ENCODE results near the gene ZFP36L2.
A peak's percentile ranks its signal among the peaks of the same experiment; 100 is the strongest.

ZFP36L2 gene

GRCh38 chr2:43217228-43218154 lies 8.9 kb downstream of the ZFP36L2 start:
- Mint-ChIP-seq H3K9me3 (no peaks in the 10 kb centered on the region), H3K36me3 (ENCODE audit: low read depth) (peaks cover 30% of the 10 kb centered on the region), H3K4me3 (no peak overlapping the region), H3K27me3 (no peaks in the 10 kb centered on the region), H3K4me1 (ENCODE audit: low read depth) (peaks cover 59% of the 10 kb centered on the region), H3K27ac (peak overlapping the region; percentile 83)
- intact Hi-C loops (cut with micrococcal nuclease), result no loop called here

DNA sequence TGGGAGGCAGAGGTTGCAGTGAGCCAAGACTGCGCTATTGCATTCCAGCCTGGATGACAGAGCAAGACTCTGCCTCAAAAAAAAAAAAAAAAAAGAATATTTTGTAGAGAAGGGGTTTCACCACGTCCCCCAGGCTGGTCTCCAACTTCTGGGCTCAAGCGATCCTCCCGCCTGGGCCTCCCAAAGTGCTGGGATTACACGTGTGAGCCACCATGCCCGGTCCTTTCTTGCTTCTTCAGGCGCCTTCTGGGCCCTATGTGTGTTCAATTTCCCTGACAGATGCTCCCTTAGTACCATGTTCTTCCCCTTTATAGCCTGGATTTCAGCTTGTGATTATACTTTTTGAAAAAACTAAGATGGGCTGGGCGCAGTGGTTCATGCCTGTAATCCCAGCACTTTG lies 9.8 kb downstream of the ZFP36L2 start:
- Mint-ChIP-seq H3K27me3 (no peaks in the 10 kb centered on the region), H3K4me3 (no peak overlapping the region), H3K9me3 (no peaks in the 10 kb centered on the region), H3K36me3 (ENCODE audit: low read depth) (peaks cover 21% of the 10 kb centered on the region), H3K4me1 (ENCODE audit: low read depth) (peaks cover 57% of the 10 kb centered on the region), H3K27ac (no peak overlapping the region)
- intact Hi-C loops (cut with micrococcal nuclease), result no loop called here

- intact Hi-C loops (cut with micrococcal nuclease), result no loop called here
Observed at GRCh38 chr2:43215673-43216255, 10.6 kb downstream of the ZFP36L2 start.

DNA sequence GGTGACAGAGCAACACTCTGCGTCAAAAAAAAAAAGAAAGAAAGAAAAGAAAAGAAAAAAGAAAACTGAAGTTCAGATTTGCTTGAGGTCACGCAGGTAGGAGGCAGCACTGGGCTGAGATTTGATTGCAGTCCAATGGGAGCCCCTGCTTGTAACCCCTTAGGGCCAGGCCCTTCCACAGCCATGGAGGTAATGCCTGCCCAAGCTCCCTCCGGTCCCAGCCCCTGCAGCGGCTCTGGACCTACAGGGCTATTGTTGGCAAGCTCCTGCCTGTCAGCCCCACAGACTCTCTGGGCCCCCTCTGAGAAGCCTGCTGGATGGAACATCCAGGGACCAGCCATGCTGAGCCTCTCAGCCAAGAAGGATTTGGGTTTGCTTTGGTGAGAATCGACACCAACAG lies 12.2 kb downstream of the ZFP36L2 start:
- intact Hi-C loops (cut with micrococcal nuclease), result no loop called here
- Mint-ChIP-seq H3K9me3 (no peaks in the 10 kb centered on the region), H3K4me3 (no peak overlapping the region), H3K4me1 (ENCODE audit: low read depth) (peaks cover 58% of the 10 kb centered on the region), H3K27ac (peak overlapping the region; percentile 89), H3K36me3 (ENCODE audit: low read depth) (peaks cover 5% of the 10 kb centered on the region), H3K27me3 (no peaks in the 10 kb centered on the region)

More at GRCh38 chr2:43215673-43216255, 10.6 kb downstream of the ZFP36L2 start:
- Mint-ChIP-seq H3K27me3 (no peaks in the 10 kb centered on the region), H3K36me3 (ENCODE audit: low read depth) (peaks cover 12% of the 10 kb centered on the region), H3K27ac (no peak overlapping the region), H3K9me3 (no peaks in the 10 kb centered on the region), H3K4me1 (ENCODE audit: low read depth) (peaks cover 53% of the 10 kb centered on the region), H3K4me3 (no peak overlapping the region)

DNA sequence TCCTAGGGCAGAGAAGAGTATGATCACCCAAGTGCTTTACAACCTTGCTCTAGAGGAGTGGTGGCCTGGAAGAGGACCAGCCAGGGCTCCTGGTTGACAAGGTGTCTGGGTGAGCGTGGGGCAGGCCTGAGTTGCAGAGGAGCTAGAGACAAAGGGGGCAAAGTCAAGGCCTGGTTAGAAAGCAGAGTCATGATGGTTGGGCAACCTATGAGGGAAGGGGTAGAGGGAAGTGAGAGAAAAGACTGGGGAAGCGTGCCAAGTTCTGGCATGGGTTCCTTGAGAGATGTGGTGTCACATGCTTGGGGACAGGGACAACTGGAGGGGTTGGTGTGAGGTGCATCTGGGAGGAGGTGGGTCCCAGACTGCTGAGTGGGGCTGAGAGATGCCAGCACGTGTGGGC lies 13.5 kb downstream of the ZFP36L2 start:
- peak overlapping the region; percentile 89 for H3K27ac Mint-ChIP-seq
- no peaks in the 10 kb centered on the region for H3K9me3 Mint-ChIP-seq
- H3K27me3 Mint-ChIP-seq, result peaks cover under 1% of the 10 kb centered on the region
- H3K4me3 Mint-ChIP-seq, result no peak overlapping the region
- intact Hi-C loops (cut with micrococcal nuclease), result loop anchor here (1.0 kb wide), 1 partner anchor 39 kb away; no protein-coding TSS in a partner anchor
- peaks cover 50% of the 10 kb centered on the region for H3K4me1 Mint-ChIP-seq (ENCODE audit: low read depth)
- no peaks in the 10 kb centered on the region for H3K36me3 Mint-ChIP-seq (ENCODE audit: low read depth)

GRCh38 chr2:43212216-43212835 lies 14.1 kb downstream of the ZFP36L2 start:
- Mint-ChIP-seq H3K4me1 (ENCODE audit: low read depth) (peaks cover 50% of the 10 kb centered on the region), H3K27me3 (peaks cover 2% of the 10 kb centered on the region), H3K36me3 (ENCODE audit: low read depth) (no peaks in the 10 kb centered on the region), H3K4me3 (peak overlapping the region; percentile 30), H3K27ac (peak overlapping the region; percentile 89), H3K9me3 (no peaks in the 10 kb centered on the region)
- intact Hi-C loops (cut with micrococcal nuclease), result no loop called here

GRCh38 chr2:43210467-43211303 lies 15.7 kb downstream of the ZFP36L2 start:
- no peaks in the 10 kb centered on the region for H3K36me3 Mint-ChIP-seq (ENCODE audit: low read depth)
- H3K27me3 Mint-ChIP-seq, result peaks cover 4% of the 10 kb centered on the region
- H3K9me3 Mint-ChIP-seq, result no peaks in the 10 kb centered on the region
- intact Hi-C loops (cut with micrococcal nuclease), result no loop called here
- peak overlapping the region; percentile 89 for H3K27ac Mint-ChIP-seq
- H3K4me3 Mint-ChIP-seq, result no peak overlapping the region
- H3K4me1 Mint-ChIP-seq (ENCODE audit: low read depth), result peaks cover 50% of the 10 kb centered on the region

DNA sequence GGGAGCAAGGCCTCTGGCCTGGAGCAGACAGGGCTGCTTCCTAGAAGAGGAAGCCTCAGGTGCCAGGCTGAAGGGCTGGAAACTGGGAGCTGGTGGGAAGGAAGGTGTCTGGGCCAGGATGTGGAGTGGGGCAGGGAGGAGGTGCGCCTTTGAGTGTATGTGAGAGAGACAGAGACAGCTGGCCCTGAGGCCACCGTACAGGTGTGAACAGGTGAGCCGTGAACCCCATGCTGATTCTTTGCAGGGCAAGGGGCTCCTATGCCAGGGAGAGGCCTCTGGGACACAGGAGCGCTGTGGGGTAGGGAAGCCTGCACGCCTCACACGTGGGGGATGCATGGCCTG lies 16.3 kb downstream of the ZFP36L2 start:
- Mint-ChIP-seq H3K9me3 (no peaks in the 10 kb centered on the region), H3K36me3 (ENCODE audit: low read depth) (no peaks in the 10 kb centered on the region), H3K4me3 (no peak overlapping the region), H3K27ac (peak overlapping the region; percentile 89), H3K27me3 (peaks cover 4% of the 10 kb centered on the region), H3K4me1 (ENCODE audit: low read depth) (peaks cover 50% of the 10 kb centered on the region)
- intact Hi-C loops (cut with micrococcal nuclease), result no loop called here

DNA sequence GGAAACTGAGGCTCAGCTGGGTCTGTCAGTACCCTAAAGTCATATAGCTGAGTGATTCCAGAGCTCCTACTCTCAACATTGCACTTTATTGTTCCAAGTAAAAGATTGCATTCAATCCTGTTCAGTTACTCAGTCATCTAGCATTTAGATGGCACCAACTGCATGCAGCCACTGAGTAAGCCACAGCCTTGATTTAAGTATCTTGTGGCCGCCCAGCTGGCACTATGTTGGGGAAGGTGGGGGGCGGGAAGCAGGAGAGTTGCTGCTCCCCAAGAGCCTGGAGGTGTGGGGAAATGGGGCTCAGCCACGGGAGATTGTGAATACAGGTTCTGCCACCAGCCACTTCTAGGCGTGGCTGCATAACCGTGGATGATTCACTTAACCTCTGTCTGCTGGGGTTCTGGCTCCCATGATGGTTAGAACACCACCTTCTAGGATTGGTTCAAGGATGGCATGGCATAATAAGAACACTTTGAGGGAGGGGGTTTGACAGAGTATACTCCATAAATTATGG lies 17.1 kb downstream of the ZFP36L2 start:
- peaks cover 50% of the 10 kb centered on the region for H3K4me1 Mint-ChIP-seq (ENCODE audit: low read depth)
- H3K36me3 Mint-ChIP-seq (ENCODE audit: low read depth), result no peaks in the 10 kb centered on the region

GRCh38 chr2:43207553-43208300 lies 18.7 kb downstream of the ZFP36L2 start:
- H3K27me3 Mint-ChIP-seq, result peaks cover 4% of the 10 kb centered on the region
- intact Hi-C loops (cut with micrococcal nuclease), result no loop called here
- no peaks in the 10 kb centered on the region for H3K36me3 Mint-ChIP-seq (ENCODE audit: low read depth)
- peaks cover 37% of the 10 kb centered on the region for H3K4me1 Mint-ChIP-seq (ENCODE audit: low read depth)
- no peaks in the 10 kb centered on the region for H3K9me3 Mint-ChIP-seq
- H3K27ac Mint-ChIP-seq, result no peak overlapping the region
- no peak overlapping the region for H3K4me3 Mint-ChIP-seq

More for the DNA sequence above, 17.1 kb downstream of the ZFP36L2 start:
- H3K27ac Mint-ChIP-seq, result no peak overlapping the region
- intact Hi-C loops (cut with micrococcal nuclease), result no loop called here
- peaks cover 4% of the 10 kb centered on the region for H3K27me3 Mint-ChIP-seq
- no peaks in the 10 kb centered on the region for H3K9me3 Mint-ChIP-seq
- H3K4me3 Mint-ChIP-seq, result no peak overlapping the region

DNA sequence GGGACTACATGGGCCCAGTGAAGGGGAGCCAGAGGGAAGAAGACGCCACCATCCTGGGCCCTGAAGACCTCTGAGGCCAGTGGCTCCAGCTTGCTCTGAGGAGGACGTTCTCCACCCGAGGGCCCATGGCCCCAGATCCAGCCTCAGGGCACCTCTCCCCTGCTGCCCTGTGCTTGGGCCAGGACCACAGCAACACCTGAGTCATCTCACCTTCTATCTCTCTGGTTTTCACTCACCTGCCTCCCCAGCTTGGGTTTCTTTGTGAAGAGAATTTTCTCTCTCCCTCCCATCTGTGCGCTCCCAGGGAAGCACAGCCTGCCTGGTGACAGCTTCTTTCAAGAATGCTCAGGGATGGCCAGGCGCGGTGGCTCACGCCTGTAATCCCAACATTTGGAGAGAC lies 19.8 kb downstream of the ZFP36L2 start:
- intact Hi-C loops (cut with micrococcal nuclease), result no loop called here
- Mint-ChIP-seq H3K4me3 (no peak overlapping the region), H3K27ac (no peak overlapping the region), H3K27me3 (peaks cover 4% of the 10 kb centered on the region), H3K4me1 (ENCODE audit: low read depth) (peaks cover 38% of the 10 kb centered on the region), H3K36me3 (ENCODE audit: low read depth) (no peaks in the 10 kb centered on the region), H3K9me3 (no peaks in the 10 kb centered on the region)

DNA sequence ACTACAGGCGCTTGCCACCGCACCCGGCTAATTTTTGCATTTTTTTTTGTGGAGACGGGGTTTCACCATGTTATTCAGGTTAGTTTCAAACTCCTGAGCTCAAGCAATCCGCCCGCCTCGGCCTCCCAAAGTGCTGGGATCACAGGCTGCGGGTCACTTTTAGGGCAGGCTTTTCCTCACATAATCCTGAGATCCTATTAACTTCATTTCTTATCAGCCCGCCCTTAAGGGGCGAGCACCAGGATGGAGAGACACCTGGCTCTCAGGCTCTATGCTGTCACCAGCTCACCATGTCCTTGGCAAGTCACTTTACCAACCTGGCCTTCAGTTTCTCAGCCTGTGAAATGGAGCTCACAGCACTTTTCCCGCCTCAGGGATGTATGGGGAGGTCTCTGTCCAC lies 23.0 kb downstream of the ZFP36L2 start:
- no peaks in the 10 kb centered on the region for H3K36me3 Mint-ChIP-seq (ENCODE audit: low read depth)
- peak overlapping the region; percentile 2 for H3K27ac Mint-ChIP-seq
- intact Hi-C loops (cut with micrococcal nuclease), result no loop called here
- no peak overlapping the region for H3K4me3 Mint-ChIP-seq
- peaks cover 32% of the 10 kb centered on the region for H3K4me1 Mint-ChIP-seq (ENCODE audit: low read depth)
- peaks cover 6% of the 10 kb centered on the region for H3K27me3 Mint-ChIP-seq
- no peaks in the 10 kb centered on the region for H3K9me3 Mint-ChIP-seq

DNA sequence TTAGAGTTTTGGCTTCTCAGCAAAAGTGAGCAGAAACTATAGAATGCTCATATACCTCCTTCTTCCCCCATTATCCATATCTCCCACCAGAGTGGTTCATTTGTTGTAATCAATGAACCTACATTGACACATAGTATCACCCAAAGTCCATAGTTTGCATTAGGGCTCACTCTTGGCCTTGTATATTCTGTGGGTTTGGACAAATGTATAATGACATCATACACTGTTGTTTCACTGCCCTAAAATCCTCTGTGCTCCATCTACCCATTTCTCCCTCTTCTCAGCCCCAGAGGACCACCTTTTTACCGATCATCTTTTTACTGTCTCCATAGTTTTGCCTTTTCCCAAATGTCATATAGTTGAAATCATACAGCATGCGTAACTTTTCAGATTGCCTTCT lies 24.1 kb downstream of the ZFP36L2 start:
- peaks cover 28% of the 10 kb centered on the region for H3K4me1 Mint-ChIP-seq (ENCODE audit: low read depth)
- intact Hi-C loops (cut with micrococcal nuclease), result no loop called here
- no peaks in the 10 kb centered on the region for H3K9me3 Mint-ChIP-seq
- no peak overlapping the region for H3K4me3 Mint-ChIP-seq
- no peak overlapping the region for H3K27ac Mint-ChIP-seq
- peaks cover 4% of the 10 kb centered on the region for H3K27me3 Mint-ChIP-seq
- H3K36me3 Mint-ChIP-seq (ENCODE audit: low read depth), result no peaks in the 10 kb centered on the region
